ENCODE results near the gene LOC128125822.
"Not testable (repeated sequence)": the region's sequence is repeated elsewhere in the genome, so short reads cannot be mapped to it uniquely, and the experiment has no call there.

The LOC128125822 gene

DNA sequence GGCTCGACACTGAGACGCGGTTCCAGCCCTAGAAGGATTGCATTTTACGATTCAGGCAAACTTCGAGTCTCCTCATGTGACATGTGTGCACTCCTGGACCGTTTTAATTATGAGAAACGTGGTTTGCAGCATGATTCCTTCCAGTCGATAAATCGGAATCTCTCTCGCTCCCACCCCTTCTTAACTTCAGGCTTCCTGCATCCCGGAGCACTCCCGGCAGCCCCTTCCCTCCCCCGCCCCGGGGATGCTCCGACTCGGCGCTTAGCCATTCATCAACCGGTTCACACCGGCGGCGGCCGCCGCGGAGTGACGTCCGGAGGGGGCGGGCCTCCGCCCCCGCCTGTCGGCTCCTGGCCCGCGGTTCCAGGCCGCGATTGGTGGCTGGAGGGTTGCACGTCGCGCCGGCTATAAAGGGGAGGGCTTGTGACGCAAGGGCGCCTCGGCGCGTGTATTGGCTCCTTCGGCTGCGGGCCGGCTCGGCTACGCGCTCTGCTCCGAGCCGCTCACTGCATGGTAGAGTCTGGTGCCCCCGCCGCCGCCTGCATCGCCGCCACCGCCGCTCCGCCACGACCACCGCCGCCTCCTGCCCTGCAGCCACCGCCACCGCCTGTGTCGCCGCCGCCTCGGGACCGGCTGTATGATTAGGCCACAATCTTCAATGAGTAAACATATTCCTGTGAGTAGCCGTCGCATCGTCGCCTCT lies at the start of gene LOC128125822, which contains the start of gene PTP4A1:
Gene LOC128125822, plus strand, starts transcription at position 437 of the 703 bp plus-strand sequence.
Gene PTP4A1, plus strand, starts transcription at position 437 of the 703 bp plus-strand sequence. CDS start 4,401 bp downstream, outside the sequence.
- DNase-seq (ENCODE audit: low read depth), result peak; percentile 96

DNA sequence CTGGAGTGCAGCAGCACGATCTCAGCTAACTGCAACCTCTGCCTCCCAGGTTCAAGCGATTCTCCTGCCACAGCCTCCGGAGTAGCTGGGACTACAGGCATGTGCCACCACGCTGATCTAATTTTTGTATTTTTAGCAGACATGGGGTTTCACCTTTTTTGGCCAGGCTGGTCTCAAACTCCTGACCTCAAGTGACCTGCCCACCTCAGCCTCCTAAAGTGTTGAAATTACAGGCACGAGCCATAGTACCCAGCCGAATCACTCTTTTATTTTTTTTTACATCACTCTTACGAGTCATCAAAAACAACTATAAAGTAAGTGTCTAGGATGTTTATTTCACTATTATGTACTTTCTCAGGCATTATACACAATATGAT lies 49.4 kb upstream of the LOC128125822 start:
- not testable (repeated sequence) for DNase-seq (ENCODE audit: low read depth)

DNA sequence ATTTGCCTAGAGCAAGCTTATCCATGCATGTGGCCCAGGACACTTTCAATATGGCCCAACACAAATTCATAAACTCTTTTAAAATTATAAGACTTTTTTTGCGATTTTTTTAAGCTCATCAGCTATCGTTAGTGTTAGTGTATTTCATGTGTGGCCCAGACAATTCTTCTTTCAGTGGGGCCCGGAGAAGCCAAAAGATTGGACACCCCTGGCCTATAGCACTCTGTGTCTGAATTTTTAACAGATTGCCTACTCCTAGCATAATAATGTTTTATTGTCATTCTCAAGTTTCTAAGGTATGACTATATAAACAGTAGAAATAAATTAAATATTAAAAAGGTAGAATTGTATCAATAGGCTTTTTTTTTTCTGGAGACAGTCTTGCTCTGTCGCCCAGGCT lies 48.6 kb upstream of the LOC128125822 start:
- no peak for DNase-seq (ENCODE audit: low read depth)

DNA sequence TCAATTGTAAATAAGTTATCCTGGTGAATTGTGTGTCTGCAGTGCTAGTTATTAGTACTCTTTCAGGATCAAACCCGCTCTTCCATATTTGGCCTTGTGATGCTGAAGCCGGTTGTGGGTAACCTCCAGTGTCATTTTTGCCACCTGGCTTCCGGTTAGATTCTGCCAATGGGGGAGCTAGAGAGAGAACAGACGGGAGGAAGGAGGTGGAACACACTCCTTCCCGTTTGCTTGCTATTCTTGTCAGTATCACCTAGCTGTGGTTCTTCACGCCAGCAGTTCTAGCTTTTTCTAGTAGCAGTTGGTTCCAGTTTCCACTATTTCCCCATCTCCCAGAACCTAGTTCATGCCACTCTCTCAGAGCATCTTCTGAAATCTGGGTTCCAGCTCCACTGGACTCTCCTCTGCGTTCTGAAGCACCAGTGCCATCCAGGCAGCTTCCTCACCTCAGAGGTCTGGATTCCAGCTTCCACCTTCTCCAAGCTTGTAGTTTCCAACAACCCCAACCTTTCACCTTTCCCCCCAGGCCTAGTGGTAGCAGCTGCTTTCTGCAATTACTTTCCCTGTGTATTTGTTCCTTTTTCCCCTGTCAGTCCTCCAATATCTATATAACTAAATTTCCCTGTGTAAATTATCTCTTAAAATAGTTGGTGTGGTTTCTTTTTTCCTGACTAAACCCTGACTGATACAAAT lies 46.9 kb upstream of the LOC128125822 start:
- no peak for DNase-seq (ENCODE audit: low read depth)

DNA sequence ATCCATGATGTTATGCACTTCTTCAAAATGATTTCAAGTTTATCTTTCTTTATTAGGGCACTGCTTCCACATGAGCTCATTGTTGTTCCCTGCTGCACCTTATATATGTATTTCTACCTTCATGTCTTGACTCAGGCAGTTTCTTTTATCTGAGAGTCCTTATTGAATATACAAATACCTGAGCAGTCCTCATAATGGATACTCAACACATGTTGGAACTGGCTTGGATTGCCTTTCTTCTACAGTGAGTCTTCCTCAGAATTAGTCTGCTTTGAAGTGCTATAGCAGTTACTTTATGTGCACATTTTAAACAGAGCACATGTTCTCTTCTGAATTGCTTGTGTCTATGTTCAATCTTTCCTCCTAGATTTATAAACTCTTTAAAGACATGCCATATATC lies 45.3 kb upstream of the LOC128125822 start:
- DNase-seq (ENCODE audit: low read depth), result no peak

DNA sequence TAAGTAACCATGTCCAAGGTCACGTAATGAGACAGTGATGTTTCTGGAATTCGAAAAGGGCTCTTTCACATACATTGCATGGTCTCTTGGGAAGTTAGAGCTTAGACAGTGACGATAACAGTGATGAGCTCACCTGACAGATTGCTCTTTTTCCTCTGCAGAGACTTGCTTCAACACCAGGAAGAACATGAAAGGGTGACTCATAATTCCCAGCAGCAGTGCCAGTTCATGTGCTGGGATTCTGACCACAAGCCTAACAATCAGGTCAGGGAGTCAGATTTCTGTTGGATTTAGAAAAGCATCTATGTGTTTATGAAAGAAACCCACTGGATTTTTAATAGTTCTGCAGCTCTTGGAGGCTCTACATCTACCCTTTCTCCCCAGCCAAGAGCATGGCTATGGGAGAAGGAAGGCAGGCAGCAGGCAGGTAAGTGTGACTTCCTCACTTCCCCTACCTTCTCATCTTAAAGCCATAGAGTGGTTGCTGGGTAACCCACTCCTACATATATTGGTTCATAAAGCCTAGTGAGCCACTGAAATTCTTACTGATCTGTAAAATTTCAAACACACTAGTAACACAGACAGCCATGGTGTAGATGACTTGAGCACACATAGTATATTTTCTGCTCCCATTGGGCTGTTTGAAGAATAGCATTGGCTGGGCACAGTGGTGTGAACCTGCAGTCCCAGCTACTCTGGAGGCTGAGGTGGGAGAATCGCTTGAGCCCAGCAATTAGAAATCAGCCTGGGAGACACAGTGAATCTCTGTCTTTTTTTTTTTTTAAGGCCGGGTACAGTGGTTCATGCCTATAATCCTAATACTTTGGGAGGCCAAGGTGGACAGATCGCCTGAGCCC lies 44.4 kb upstream of the LOC128125822 start:
- DNase-seq (ENCODE audit: low read depth), result no peak

DNA sequence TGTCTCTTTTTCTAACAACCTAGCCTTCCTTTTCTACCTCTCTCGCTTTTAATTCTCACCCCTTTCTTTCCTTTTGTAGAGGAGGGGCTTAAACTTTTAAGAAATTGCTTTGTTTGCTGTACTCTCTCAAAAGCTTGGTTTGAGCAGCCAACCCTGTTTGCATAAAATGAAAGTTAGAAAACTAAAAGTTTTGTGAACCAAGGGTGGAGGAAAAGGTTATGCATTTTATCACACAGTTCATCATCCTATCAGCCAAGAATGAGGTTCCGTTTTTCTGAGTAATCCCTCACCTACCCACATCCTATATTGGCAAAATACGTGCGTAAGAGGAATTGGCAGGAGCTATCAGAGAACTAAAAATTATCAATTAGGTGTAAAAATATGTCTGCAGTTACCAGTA lies 42.8 kb upstream of the LOC128125822 start:
- DNase-seq (ENCODE audit: low read depth), result no peak

DNA sequence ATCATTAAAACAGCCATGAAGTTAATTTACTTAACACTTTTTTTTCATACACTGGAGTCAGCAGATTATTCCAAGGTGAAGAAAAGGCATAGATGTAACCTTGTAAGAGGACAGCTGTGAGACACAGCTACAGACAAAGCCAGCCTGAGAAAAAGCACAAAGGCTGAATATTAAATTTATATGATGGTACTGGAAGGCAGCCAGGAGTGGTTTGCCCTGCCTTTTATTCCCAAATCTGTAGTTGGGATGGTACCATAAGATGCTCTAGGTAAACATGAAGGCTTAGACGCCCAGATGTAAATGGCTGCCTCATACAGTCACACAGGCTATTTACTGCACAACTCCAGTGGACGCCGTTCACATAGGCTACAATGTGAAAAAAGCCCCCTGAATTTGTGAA lies 42.1 kb upstream of the LOC128125822 start:
- no peak for DNase-seq (ENCODE audit: low read depth)

DNA sequence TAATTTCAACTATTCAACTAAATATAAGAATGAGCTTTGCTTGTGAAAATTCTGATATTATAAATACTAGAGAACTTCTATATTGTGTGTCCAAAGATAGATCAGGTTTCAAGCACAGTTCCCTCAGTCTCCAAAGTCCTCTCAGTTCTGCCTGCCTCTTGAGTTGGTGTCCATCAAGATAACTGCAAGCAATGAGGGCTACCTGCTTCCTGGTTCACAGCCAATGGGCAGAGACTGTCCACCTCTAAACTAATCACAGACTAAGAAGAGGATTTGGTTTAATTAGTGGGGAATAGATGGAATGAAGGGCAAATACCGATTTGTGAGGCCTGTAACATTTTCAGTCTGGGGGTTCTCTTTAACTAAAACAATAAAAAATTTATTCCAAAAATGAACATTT lies 41.3 kb upstream of the LOC128125822 start:
- DNase-seq (ENCODE audit: low read depth), result no peak

DNA sequence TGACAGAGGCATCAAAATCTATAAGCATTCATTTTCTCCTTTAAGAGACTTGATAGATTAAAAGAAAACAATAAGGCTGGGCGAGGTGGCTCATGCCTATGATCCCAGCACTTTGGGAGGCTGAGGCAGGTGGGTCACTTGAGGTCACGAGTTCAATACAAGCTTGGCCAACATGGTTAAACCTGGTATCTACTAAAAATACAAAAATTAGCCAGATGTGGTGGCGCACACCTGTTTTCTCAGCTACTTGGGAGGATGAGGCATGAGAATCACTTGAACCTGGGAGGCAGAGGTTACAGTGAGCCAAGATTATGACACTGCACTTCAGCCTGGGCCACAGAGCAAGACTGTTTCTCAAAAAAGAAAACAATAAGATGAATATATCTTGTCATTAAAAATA lies 39.3 kb upstream of the LOC128125822 start:
- DNase-seq (ENCODE audit: low read depth), result no peak

DNA sequence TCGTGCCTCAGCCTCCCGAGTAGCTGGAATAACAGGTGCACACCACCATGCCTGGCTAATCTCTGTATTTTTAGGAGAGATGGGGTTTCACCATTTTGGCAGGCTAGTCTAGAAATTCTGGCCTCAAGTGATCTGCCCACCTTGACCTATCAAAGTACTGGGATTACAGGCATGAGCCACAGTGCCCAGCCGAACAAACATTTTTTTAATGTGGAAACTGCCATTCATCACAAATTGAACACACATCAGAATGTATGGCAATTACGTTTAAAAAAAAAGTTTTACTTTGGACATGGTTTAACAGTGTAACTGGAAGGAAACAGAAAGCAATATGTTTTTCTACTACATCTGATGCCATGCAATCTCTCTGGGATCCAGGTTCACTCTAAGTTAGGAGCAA lies 38.3 kb upstream of the LOC128125822 start:
- DNase-seq (ENCODE audit: low read depth), result no peak

DNA sequence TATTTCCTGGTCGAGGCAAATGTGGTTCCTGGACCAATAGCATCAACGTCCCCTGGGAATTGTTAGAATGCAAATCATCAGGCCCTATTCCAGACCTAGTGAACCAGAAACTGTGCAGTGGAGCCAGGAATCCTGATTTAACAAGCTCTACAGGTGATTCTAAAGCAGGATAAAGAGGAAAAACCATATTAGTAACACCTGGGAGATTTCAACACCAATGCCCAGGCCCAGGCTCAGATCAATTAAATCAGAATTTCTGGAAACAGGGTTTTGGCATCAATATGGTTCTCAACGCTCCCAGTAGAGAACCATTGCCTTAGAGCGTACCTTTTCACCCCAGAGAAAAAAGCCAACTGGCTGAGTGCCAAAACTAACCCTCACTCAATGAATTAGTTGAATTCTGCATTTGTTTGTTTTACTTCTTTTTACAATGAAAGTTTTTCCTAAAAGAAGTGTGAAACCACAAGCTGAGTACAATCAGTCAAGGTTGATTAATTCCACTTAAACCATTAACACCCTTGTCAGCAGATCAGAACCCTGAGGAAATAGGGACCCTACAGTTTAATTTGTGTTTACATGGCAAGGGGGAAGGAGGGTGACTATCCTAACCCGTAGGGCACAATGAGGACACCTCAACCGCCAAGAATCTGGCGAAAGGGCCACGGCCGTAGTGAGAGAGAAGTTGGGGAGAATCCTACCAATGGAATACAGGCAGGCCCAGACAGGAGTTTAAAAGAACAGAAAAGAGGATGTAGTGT lies 34.9 kb upstream of the LOC128125822 start:
- DNase-seq (ENCODE audit: low read depth), result no peak

DNA sequence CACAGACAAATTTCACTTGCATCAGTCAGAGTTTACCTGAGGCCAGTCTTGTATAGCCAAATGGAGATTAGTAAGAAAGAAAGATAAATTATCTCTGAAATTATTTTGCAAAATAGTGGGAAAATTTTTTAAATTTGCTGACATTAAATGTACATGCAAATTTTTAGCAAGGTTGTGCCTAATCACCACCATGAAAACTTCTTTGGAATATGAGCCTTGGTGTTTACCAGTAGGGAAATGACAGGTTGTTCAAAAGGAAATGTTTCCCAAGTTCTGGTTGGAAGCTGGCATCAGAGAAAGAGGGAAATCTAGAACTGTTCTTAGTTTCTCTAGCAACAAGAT lies 34.4 kb upstream of the LOC128125822 start:
- no peak for DNase-seq (ENCODE audit: low read depth)

DNA sequence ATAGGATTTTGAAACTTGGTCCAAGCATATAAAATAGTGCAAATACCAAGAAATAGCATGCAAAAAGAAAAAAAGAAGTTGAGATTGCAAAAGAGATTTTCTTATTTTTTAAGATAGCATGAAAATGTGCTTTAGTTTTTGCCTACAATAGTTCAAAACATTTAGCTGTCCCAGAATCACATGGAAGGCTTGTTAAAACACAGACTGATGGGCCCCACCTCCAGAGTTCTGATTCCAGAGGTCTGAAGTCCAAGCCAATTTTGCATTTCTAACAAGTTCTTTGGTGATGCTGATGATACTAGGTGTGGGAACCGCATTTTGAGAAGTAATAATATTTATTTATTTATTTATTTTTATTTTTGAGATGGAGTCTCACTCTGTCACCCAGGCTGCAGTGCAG lies 33.7 kb upstream of the LOC128125822 start:
- DNase-seq (ENCODE audit: low read depth), result no peak

DNA sequence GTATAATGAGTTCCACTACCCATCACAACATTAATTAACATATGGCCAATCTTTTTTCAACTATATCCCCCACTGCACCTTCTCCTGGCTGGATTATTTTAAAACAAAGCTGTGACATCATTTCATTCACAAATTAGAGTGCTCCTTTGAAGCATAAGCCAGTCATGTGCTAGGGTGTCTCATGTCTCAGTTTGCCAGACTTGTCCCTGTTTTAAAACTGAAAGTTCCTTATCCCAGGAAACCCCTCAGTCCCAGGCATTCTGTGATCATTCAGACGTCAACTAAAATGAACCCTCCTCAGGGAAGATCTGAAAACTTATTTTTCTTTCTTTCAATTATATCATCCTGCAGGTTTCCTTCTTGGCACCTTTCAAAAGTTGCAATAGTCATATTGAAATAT lies 29.3 kb upstream of the LOC128125822 start:
- DNase-seq (ENCODE audit: low read depth), result no peak

DNA sequence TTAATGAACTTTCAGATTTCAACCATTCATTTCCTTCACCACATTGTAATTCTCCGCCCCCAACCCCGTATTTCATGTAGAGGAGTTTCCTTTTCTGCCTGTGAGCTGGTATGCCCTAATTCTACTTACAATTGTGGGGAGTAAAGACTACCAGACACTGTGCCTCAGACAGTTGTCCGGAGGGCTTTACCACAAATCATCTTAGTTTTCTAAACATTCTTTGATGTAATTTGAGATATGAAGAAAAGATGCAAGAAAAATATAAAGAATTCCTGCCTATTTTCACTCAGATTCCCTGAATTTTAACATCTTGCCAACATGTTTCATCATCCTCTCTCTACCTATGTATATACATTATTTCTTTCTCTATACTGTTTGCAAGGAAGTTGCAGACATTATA lies 28.3 kb upstream of the LOC128125822 start:
- DNase-seq (ENCODE audit: low read depth), result no peak

DNA sequence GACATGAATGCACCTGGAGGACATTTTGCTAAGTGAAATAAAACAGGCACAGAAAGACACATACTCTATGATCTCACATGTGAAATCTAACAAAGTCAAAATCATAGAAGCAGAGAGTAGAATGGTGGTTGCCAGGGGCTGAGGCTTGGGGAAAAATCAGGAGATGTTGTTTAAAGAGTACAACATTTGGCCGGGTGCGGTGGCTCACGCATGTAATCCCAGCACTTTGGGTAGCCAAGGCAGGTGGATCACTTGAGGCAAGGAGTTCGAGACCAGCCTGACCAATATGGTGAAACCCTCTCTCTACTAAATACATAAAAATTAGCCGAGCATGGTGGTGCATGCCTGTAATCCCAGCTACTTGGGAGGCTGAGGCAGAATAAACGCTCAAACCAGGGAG lies 26.0 kb upstream of the LOC128125822 start:
- DNase-seq (ENCODE audit: low read depth), result no peak

DNA sequence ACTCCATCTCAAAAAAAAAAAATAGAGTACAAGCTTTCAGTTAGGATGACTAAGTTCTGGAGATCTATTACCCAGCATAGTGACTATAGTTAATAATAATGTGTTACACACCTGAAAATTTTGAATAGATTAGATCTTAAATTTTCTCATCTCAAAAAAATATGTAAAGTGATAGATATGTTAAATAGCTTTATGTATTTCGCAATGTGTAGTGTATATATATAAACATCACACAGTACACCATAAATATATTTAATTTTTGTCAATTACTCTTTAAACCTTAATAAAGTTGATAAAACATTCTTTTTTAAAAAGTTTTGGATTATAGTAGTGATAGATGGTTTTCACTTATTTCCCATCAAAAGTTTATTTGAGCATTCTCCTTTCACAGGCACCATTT lies 25.6 kb upstream of the LOC128125822 start:
- DNase-seq (ENCODE audit: low read depth), result no peak

DNA sequence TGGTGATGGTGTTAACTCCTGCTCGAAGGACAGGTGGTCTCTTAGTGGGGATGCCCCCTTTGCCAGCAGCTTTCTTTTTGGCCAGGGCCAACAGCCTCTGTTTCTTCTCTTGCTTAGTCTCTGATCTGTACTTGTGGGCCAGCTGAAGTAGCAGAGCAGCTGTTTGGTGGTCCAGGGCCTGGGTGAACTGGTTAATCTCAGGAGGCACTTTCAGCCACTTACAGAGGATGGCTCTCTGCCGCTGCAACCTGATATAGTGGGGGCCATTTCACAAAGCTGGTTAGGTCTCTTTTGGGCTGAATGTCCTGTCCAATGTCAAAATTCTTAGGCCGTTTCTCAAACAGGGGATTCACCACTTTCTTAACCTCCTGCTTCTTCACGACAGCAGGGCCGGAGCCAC lies 23.2 kb upstream of the LOC128125822 start:
- DNase-seq (ENCODE audit: low read depth), result no peak

DNA sequence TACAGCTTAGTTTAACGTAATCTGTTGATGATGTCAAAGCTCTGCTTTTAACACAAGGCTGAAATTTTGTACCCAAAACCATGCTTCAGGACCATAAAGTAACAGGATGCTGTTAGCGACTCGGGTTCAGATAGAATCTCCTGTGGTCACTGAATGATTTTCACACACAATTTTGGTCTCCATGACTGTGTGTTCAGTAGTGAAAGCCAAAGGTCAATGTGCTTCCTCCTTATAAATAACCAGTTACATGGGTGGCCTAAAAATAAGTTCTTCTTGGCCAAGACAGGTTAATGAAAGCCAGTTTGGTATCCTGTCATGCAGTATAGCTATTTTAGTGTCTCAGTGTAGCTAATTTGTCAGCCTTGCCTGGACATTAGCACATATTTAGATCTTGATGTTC lies 19.1 kb upstream of the LOC128125822 start:
- no peak for DNase-seq (ENCODE audit: low read depth)

DNA sequence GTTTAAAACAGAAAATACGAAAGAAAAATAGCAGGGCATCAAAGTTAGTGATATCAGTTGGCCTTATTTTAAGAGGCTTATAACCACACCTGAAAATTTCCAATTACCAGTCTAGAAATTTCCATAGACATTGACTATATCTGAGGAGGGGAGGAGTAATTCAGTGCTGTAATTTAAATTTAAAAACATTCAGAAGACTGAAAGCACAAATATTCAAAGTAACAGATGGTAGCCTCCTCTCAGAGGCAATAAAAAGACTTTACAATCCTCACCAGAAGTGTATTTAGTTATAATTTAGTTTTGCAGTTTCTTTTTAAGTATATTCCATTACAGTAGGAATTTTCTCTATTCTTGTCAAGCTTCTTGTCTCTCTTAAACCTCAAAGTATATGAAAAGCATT lies 18.4 kb upstream of the LOC128125822 start:
- DNase-seq (ENCODE audit: low read depth), result no peak

DNA sequence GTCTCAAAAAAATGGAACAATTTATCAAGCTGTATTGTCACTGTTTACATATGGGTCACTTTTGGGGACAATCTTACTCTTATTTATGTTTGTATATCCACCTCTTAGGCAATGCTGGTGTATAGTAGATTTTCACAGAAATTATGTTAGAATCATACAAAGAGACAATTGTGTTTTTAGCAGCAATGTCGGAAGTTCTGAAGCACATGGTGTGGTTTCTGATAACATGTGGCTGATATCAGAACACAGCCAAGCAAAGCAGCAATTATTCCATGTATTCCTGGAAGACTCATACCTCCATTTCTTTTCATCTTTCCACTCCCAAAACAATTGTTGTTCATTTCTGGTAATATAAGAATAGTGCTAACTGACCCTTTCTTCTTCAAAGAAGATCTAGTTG lies 17.5 kb upstream of the LOC128125822 start:
- DNase-seq (ENCODE audit: low read depth), result no peak
